B cell (primary cell): ENCODE data around the gene ANK2. TPM values are rescaled to one million over a fixed set of nuclear protein-coding genes. Genes with fewer than 3 reads are reported as not detected.

Experiments used
- ATAC-seq: fragments of 200-7000 bp; cut with Tn5 transposase; one replicate; pipeline ENCODE4 v1.10.0; 2021; ENCODE audit warnings: low read depth, mild to moderate bottlenecking, moderate number of reproducible peaks, moderate library complexity
- CTCF ChIA-PET: fragments of 350-600 bp; sonication (Branson Sonifier 250); formaldehyde crosslinking; loops from one replicate; lab custom pipeline; 2021; ENCODE audit warnings: antibody characterized with exemption, inconsistent platforms; lab: Charles Lee
- POLR2A ChIA-PET: fragments of 350-600 bp; sonication (Branson Sonifier 250); formaldehyde crosslinking; loops from one replicate; lab custom pipeline; 2021; ENCODE audit warnings: antibody characterized with exemption; lab: Charles Lee
- DNase-seq: peaks from one replicate; pipeline ENCODE4 v3.0.0; 2013
- H2AFZ ChIP-seq: 2 replicates; pipeline ENCODE4 v1.6.1; 2012; ENCODE audit warnings: mild to moderate bottlenecking, low read depth, low read length; ENCODE audit not compliant: insufficient read depth, poor library complexity, severe bottlenecking
- H3K27ac ChIP-seq, 2 donors: 1 replicate in 1 of 2; 2 replicates in 1 of 2; pipeline ENCODE4 v1.5.1; 2012 to 2013; ENCODE audit warnings: low read length in 2 of 2, mild to moderate bottlenecking in 2 of 2, moderate library complexity in 1 of 2
- H3K27me3 ChIP-seq, 4 experiments: fragments of 200-600 bp in 1 of 4; sonication (generic) in 1 of 4; replicated peaks in 1 of 4; 1 replicate in 2 of 4; 2 replicates in 2 of 4; pipeline versions ENCODE4 v1.6.1 to v1.7.0; 2013 to 2016; ENCODE audit warnings: low read length in 3 of 4, mild to moderate bottlenecking in 2 of 4, mixed read lengths in 1 of 4, moderate library complexity in 1 of 4; ENCODE audit not compliant: insufficient read depth in 4 of 4, control insufficient read depth in 3 of 4; ENCODE audit errors: control extremely low read depth in 1 of 4
- H3K36me3 ChIP-seq, 2 experiments: replicated peaks in 1 of 2; 1 replicate in 1 of 2; 2 replicates in 1 of 2; pipeline versions ENCODE4 v1.6.1 to v1.7.1; 2013; ENCODE audit warnings: low read length in 1 of 2; ENCODE audit not compliant: insufficient read depth in 2 of 2, control insufficient read depth in 1 of 2; ENCODE audit errors: control extremely low read depth in 1 of 2, extremely low read depth in 1 of 2
- H3K4me1 ChIP-seq, 2 donors: fragments of 200-600 bp in 1 of 2; sonication (generic) in 1 of 2; 1 replicate in 1 of 2; 2 replicates in 1 of 2; pipeline versions ENCODE4 v1.5.1 to v1.6.1; 2013 to 2017; ENCODE audit warnings: low read length in 2 of 2; ENCODE audit not compliant: control insufficient read depth in 2 of 2, insufficient read depth in 2 of 2
- H3K4me2 ChIP-seq: replicated peaks from 2 replicates; pipeline ENCODE3; 2012; ENCODE audit warnings: mild to moderate bottlenecking, low read depth, low read length; ENCODE audit not compliant: poor library complexity, severe bottlenecking
- H3K4me3 ChIP-seq, 5 experiments: fragments of 200-600 bp in 1 of 5; sonication (generic) in 1 of 5; 1 replicate in 3 of 5; 2 replicates in 2 of 5; pipeline versions ENCODE4 v1.5.1 to v1.7.0; 2011 to 2016; ENCODE audit warnings: low read length in 4 of 5, mild to moderate bottlenecking in 4 of 5, low read depth in 2 of 5, control low read depth in 1 of 5, moderate library complexity in 1 of 5; ENCODE audit not compliant: insufficient read depth in 1 of 5; ENCODE audit errors: control extremely low read depth in 1 of 5, extremely low read depth in 1 of 5
- H3K79me2 ChIP-seq: fragments of 200-600 bp; sonication (generic); one replicate; pipeline ENCODE4 v1.6.0; 2016; ENCODE audit warnings: low read length; ENCODE audit not compliant: control insufficient read depth, insufficient read depth
- H3K9ac ChIP-seq: fragments of 200-600 bp; sonication (generic); 2 replicates; pipeline ENCODE4 v1.6.1; 2017; ENCODE audit warnings: mild to moderate bottlenecking, low read length, moderate library complexity
- H3K9me3 ChIP-seq, 3 donors: one replicate each; pipeline versions ENCODE4 v1.6.1 to v1.7.1; 2013; ENCODE audit warnings: low read length in 2 of 3; ENCODE audit not compliant: control insufficient read depth in 2 of 3, insufficient read depth in 1 of 3; ENCODE audit errors: control extremely low read depth in 1 of 3
- H4K20me1 ChIP-seq: 2 replicates; pipeline ENCODE4 v1.6.0; 2012; ENCODE audit warnings: mild to moderate bottlenecking, low read length; ENCODE audit not compliant: insufficient read depth, control insufficient read depth, poor library complexity, severe bottlenecking
- H3K27ac Mint-ChIP-seq: one replicate; pipeline ENCODE4 v1.8.0; 2021; ENCODE audit warnings: mixed read lengths
- H3K27me3 Mint-ChIP-seq: one replicate; pipeline ENCODE4 v1.8.0; 2021; ENCODE audit warnings: mixed read lengths
- H3K4me1 Mint-ChIP-seq: one replicate; pipeline ENCODE4 v1.8.0; 2021; ENCODE audit warnings: mixed read lengths
- H3K4me3 Mint-ChIP-seq: one replicate; pipeline ENCODE4 v1.8.0; 2021; ENCODE audit warnings: mixed read lengths
- H3K9me3 Mint-ChIP-seq: one replicate; pipeline ENCODE4 v1.8.0; 2022; ENCODE audit warnings: mixed read lengths; ENCODE audit not compliant: insufficient read depth
- CTCF ChIP-seq: fragments of 200-600 bp; IDR thresholded peaks from one replicate; pipeline ENCODE4 v1.8.0; 2022; ENCODE audit warnings: antibody characterized with exemption, mild to moderate bottlenecking
- EZH2 ChIP-seq: IDR thresholded peaks from 2 replicates; pipeline ENCODE4 v1.6.1; 2012; ENCODE audit warnings: borderline replicate concordance, low read depth, mild to moderate bottlenecking, moderate library complexity, low read length; ENCODE audit not compliant: insufficient read depth, poor library complexity, severe bottlenecking
- WGBS: methylation state at CpG from one replicate; pipeline ENCODE4 v1.1.5; 2013; ENCODE audit warnings: missing lambda C conversion rate; ENCODE audit not compliant: insufficient coverage; 5-methylcytosine and 5-hydroxymethylcytosine counted together
- intact Hi-C: fragments of 100-400 bp; cut with micrococcal nuclease; formaldehyde crosslinking; loops from one replicate; pipeline ENCODE4 v1.10.0; 2022
- polyA plus RNA-seq: library from polyadenylated mRNA; depleted of rRNA; stranded (reverse); fragments of >200 nt; gene quantifications from 2 replicates; pipeline ENCODE4 v1.2.3, GENCODE V29; 2012
- total RNA-seq, 2 donors: library from RNA; stranded (reverse); fragments of 120-200 nt in 1 of 2; gene quantifications; 1 replicate in 1 of 2; 2 replicates in 1 of 2; pipeline versions ENCODE4 v1.2.3 to v1.2.4, GENCODE V29; 2013 to 2022

ANK2 gene
- total and polyA plus RNA-seq, 2 donors (not counting 1 experiment from before 2014, with no cell fraction given) = 0.16 to 3.6 TPM

GRCh38 chr4:113186913-113187312, 137.5 kb downstream of the ANK2 start:
- DNase-seq (no peak), ATAC-seq (no peak)
- H3K4me1 Mint-ChIP-seq = no peaks in the 10 kb centered on the region
- no peak overlapping the region for H3K27ac Mint-ChIP-seq
- no peaks in the 10 kb centered on the region for H3K27me3 Mint-ChIP-seq
- Histone ChIP-seq H3K9me3 (no peaks in the 10 kb centered on the region), H3K27me3 (no peaks in the 10 kb centered on the region), H3K36me3 (no peaks in the 10 kb centered on the region), H3K9ac (no peak overlapping the region), H3K4me3 (no peak overlapping the region), H3K4me1 (no peaks in the 10 kb centered on the region), H4K20me1 (no peaks in the 10 kb centered on the region), H3K4me2 (no peak overlapping the region), H3K79me2 (no peaks in the 10 kb centered on the region), H2AFZ (no peak overlapping the region), H3K27ac (no peak overlapping the region)
- CTCF ChIA-PET = no interaction called here
- TF ChIP-seq CTCF (no peak), EZH2 (no peak)
- H3K4me3 Mint-ChIP-seq = no peak overlapping the region
- H3K9me3 Mint-ChIP-seq = no peaks in the 10 kb centered on the region
- POLR2A ChIA-PET = no interaction called here
- intact Hi-C loops = no loop called here

DNA sequence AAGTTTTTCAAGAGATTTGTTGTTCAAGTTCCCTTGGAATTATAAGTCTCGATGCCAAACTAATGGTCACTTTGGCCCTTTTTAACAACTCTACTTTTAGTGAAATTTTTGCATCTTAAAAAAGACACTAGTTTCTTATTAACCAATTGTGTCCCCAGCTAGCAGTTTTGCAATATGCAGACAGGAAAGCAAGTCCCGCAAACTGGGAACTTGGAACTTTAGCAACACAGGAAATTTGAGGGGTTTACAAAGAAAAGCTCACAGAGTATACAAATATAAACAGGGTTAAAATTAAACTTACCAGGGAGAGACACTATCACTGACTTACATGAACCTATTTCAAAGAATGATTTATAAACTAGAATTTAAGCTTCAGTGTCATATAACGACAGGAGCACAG, 137.9 kb downstream of the ANK2 start:
- H3K9me3 Mint-ChIP-seq = no peaks in the 10 kb centered on the region
- H3K4me1 ChIP-seq = no peaks in the 10 kb centered on the region
- TF ChIP-seq CTCF = no peak
- no peak for TF ChIP-seq EZH2
- POLR2A ChIA-PET = no interaction called here
- H3K27ac ChIP-seq = no peak overlapping the region
- H3K36me3 ChIP-seq = no peaks in the 10 kb centered on the region
- H3K9ac ChIP-seq = no peak overlapping the region
- no peaks in the 10 kb centered on the region for H3K27me3 ChIP-seq
- WGBS = no CpG with 5 or more reads among the region's 3 CpGs
- no peak overlapping the region for H3K27ac Mint-ChIP-seq
- no peak for DNase-seq
- no peaks in the 10 kb centered on the region for H3K9me3 ChIP-seq
- no peaks in the 10 kb centered on the region for H3K27me3 Mint-ChIP-seq
- intact Hi-C loops = no loop called here
- H3K4me3 ChIP-seq = no peak overlapping the region
- H4K20me1 ChIP-seq = no peaks in the 10 kb centered on the region
- no peaks in the 10 kb centered on the region for H3K4me1 Mint-ChIP-seq
- H3K4me2 ChIP-seq = no peak overlapping the region
- no peaks in the 10 kb centered on the region for H3K79me2 ChIP-seq
- H2AFZ ChIP-seq = no peak overlapping the region
- no peak for ATAC-seq
- CTCF ChIA-PET = no interaction called here
- no peak overlapping the region for H3K4me3 Mint-ChIP-seq
